Uterus (tissue), 4 donors: Measurements from ENCODE around the gene PLEKHM2. TPM values are rescaled to one million over a fixed set of nuclear protein-coding genes. Genes with fewer than 3 reads are reported as not detected.

Source experiments
- DNase-seq, 2 donors: peaks; one replicate each; pipeline ENCODE4 v3.0.0-alpha.2; 2019 to 2020
- H3K27ac ChIP-seq, 2 donors: fragments of 200-600 bp; sonication (generic); 1 replicate in 1 of 2; 2 replicates in 1 of 2; pipeline ENCODE4 v1.5.1; 2016 to 2018
- H3K27me3 ChIP-seq, 2 donors: fragments of 200-600 bp; sonication (generic); one replicate each; pipeline ENCODE4 v1.5.1; 2018 to 2019; ENCODE audit warnings: control low read depth in 1 of 2
- H3K36me3 ChIP-seq, 2 donors: fragments of 200-600 bp; sonication (generic); one replicate each; pipeline ENCODE4 v1.5.1; 2019; ENCODE audit warnings: control low read depth in 1 of 2
- H3K4me1 ChIP-seq, 2 donors: fragments of 200-600 bp; sonication (generic); one replicate each; pipeline ENCODE4 v1.5.1; 2018 to 2019; ENCODE audit warnings: control low read depth in 1 of 2
- H3K4me3 ChIP-seq, 2 donors: fragments of 200-600 bp; sonication (generic); 1 replicate in 1 of 2; 2 replicates in 1 of 2; pipeline ENCODE4 v1.5.1; 2018 to 2019; ENCODE audit warnings: mild to moderate bottlenecking in 1 of 2
- H3K9me3 ChIP-seq, 2 donors: fragments of 200-600 bp; sonication (generic); one replicate each; pipeline ENCODE4 v1.5.1; 2019; ENCODE audit warnings: control low read depth in 1 of 2
- CTCF ChIP-seq, 4 experiments: fragments of 200-600 bp in 2 of 4; fragments of 450-650 bp in 2 of 4; sonication (generic) in 2 of 4; IDR thresholded peaks; one replicate each; pipeline ENCODE4 v1.5.1; 2016 to 2019; ENCODE audit warnings: antibody characterized with exemption in 4 of 4, mild to moderate bottlenecking in 2 of 4, moderate library complexity in 1 of 4
- POLR2A ChIP-seq, 2 donors: fragments of 450-650 bp; IDR thresholded peaks; one replicate each; pipeline ENCODE4 v1.6.1; 2016; ENCODE audit warnings: antibody characterized with exemption in 2 of 2, mild to moderate bottlenecking in 1 of 2, moderate library complexity in 1 of 2
- intact Hi-C: fragments of 100-400 bp; cut with DNase I; formaldehyde crosslinking; loops from one replicate; pipeline ENCODE4 v1.15.1; 2023; ENCODE audit warnings: low total_unique reads
- total RNA-seq, 4 donors: library from RNA; depleted of rRNA in 3 of 4; stranded (reverse); fragments of >200 nt in 3 of 4; gene quantifications; one replicate each; pipeline versions ENCODE4 v1.1.0 to v1.2.4, GENCODE V29; 2014 to 2023
- donor health status: DM: yes; HTN: yes; CAD: no.

The PLEKHM2 gene
- total RNA-seq, 4 donors from 2014 or later, result 21.3 to 70.2 (median 30.7) TPM

DNA sequence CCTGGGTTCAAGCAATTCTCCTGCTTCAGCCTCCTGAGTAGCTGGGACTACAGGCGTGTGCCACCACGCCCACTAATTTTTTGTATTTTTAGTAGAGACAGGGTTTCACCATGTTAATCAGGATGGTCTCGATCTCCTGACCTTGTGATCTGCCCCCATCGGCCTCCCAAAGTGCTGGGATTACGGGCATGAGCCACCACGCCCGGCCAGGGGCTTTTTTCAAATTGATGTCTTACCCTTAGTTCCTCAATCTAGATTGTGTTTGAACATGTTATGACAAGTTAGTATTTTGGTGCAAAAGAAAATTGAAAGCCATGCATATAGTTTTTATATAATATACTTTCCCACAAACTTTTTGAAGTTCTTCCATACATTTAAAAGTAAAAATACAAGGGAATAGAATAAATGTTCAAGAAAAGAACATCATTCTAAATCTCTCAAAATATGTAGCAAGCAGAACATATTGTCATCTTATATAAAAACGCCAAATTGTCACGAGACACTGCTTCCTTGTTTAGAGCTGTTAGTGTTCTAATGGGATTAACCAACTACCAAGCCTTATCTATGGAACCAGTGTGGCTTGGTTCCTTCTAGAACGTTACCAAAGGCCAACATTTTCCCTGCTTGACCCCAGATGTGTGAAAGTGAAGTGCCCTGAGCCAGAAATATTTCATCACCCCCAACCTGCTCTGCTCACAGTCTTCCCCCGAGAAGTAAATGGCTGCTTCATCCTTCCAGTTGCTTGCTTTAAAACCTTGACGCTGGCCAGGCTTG, 9.5 kb upstream of the PLEKHM2 start:
- Histone ChIP-seq H3K4me3 (no peak overlapping the region), H3K27ac (no peak overlapping the region), H3K27me3 (no peaks in the 10 kb centered on the region), H3K36me3 (no peaks in the 10 kb centered on the region), H3K9me3 (no peaks in the 10 kb centered on the region), H3K4me1 (no peaks in the 10 kb centered on the region)
- TF ChIP-seq CTCF (IDR thresholded peaks at IDR 0.05) (no peak), POLR2A (IDR thresholded peaks at IDR 0.05) (no peak)
- no peak for DNase-seq
- intact Hi-C loops, result no loop called here

DNA sequence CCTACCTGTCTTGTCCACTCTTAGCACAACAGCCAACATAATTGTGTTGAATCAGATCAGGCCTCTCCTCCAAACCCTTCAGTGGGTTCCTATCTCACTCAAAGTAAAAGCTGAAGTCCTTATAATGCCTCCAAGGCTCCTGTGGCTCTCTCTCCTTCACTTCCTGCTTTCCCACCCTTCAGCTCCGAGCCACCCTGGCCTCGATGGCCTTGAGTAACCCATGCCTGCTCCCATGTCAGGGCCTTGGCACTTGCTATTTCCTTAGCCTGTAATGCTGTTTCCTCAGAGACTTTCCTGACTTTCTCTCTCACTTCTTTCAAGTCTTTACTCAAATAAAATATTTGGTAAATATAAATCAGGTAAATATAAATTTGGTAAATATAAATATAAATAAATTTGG, 8.1 kb upstream of the PLEKHM2 start:
- TF ChIP-seq CTCF (IDR thresholded peaks at IDR 0.05) (no peak), POLR2A (IDR thresholded peaks at IDR 0.05) (no peak)
- DNase-seq, result no peak
- intact Hi-C loops, result no loop called here
- Histone ChIP-seq H3K9me3 (no peaks in the 10 kb centered on the region), H3K27ac (no peak overlapping the region), H3K36me3 (no peaks in the 10 kb centered on the region), H3K4me3 (no peak overlapping the region), H3K4me1 (no peaks in the 10 kb centered on the region), H3K27me3 (no peaks in the 10 kb centered on the region)

DNA sequence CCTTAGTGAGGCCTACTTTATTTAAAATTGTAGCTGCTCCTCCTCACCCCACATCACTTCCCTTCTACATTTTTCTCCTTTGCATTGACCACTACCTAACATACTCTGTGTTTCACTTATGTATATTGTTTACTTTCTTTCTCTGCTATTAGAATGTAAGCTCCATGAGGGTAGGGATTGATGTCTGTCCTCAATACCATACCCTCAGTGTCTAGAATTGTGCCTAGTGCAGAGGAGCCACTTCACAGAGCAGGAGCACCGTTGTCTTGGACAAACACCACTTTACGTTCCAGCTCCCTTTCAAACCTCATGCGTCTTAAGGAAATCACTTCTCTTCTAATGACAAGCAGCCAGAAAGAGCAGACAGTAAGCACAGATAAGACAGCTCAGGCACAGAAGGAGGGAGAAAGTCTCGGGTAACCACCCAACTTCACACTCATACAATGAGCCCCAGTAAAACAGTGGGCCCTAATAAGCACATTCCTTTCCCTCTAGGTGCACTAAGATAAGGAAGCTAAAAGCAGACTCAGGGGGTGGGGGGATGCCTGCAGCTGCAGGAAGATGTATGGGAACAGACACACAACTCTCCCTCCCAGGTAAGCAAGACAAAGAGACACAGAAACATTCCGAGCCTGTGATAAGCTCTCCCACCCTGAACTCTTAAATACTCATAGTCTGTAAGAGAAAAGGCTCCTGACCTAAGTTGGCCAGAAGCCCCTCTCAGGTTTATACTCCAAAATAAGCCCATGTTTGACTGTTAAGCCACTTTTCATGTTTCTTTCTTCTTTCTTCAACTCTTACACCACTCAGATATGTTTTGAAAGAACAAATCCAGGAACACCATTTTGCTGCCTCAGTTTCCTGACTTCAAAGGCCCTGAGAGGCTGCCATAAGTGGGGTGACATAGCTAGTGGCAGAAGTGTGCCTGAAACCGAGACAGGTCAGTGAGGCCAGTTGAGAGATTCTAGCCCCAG, 7.1 kb upstream of the PLEKHM2 start:
- H3K4me3 ChIP-seq, result no peak overlapping the region
- no peaks in the 10 kb centered on the region for H3K27me3 ChIP-seq
- intact Hi-C loops, result no loop called here
- no peak for DNase-seq
- no peaks in the 10 kb centered on the region for H3K9me3 ChIP-seq
- H3K4me1 ChIP-seq, result no peaks in the 10 kb centered on the region
- TF ChIP-seq POLR2A (IDR thresholded peaks at IDR 0.05) (no peak), CTCF (IDR thresholded peaks at IDR 0.05) (no peak)
- H3K36me3 ChIP-seq, result no peaks in the 10 kb centered on the region
- H3K27ac ChIP-seq, result no peak overlapping the region

DNA sequence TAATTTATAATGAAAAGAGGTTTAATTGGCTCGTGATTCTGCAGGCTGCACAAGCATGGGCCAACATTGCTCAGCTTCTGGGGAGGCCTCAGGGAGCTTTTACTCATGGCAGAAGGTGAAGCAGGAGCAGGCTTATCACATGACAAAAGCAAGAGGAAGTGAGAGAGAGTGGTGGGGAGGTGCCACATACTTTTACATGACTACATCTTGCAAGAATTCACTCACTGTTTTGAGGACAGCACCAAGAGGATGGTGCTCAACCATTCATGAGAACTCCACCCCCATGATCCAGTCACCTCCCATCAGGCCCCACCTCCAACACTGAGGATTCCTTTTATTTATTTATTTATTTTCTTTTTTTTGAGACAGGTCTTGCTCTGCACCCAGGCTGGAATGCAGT, 5.5 kb upstream of the PLEKHM2 start:
- Histone ChIP-seq H3K4me1 (no peaks in the 10 kb centered on the region), H3K27me3 (no peaks in the 10 kb centered on the region), H3K9me3 (no peaks in the 10 kb centered on the region), H3K27ac (no peak overlapping the region), H3K4me3 (no peak overlapping the region), H3K36me3 (no peaks in the 10 kb centered on the region)
- intact Hi-C loops, result no loop called here
- no peak for TF ChIP-seq CTCF (IDR thresholded peaks at IDR 0.05)
- no peak for TF ChIP-seq POLR2A (IDR thresholded peaks at IDR 0.05)
- DNase-seq, result no peak

DNA sequence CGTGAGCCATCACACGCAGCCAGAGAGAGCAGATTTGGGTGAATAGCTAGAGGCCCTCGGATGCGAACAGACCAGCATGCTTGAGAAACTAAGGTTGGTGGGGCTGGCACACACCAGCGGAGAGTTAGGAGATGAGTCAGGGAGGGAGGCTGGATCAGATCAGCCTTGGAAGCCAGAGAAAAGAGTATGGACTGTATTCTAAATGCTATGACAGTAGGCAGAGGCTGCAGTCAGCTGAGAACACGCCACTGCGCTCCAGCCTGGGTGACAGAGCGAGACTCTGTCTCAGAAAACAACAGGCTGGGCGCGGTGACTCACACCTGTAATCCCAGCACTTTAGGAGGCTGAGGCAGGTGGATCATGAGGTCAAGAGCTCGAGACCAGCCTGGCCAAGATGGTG, 4.0 kb upstream of the PLEKHM2 start:
- peak overlapping the region in 1 of 2 donors; percentile 30 for H3K27ac ChIP-seq
- intact Hi-C loops, result no loop called here

More for the DNA sequence above, 4.0 kb upstream of the PLEKHM2 start:
- Histone ChIP-seq H3K27me3 (no peaks in the 10 kb centered on the region), H3K9me3 (no peaks in the 10 kb centered on the region), H3K36me3 (no peaks in the 10 kb centered on the region), H3K4me3 (no peak overlapping the region), H3K4me1 (no peaks in the 10 kb centered on the region)
- TF ChIP-seq POLR2A (IDR thresholded peaks at IDR 0.05) (no peak), CTCF (IDR thresholded peaks at IDR 0.05) (no peak)
- no peak for DNase-seq
